Endothelial cell of coronary artery (primary cell): ENCODE results near the gene CACNA1D. TPM values are rescaled to one million over a fixed set of nuclear protein-coding genes. Genes with fewer than 3 reads are reported as not detected.

Source experiments
- total RNA-seq: library from RNA; depleted of rRNA; stranded (reverse); fragments of >200 nt; gene quantifications from 2 replicates; pipeline ENCODE4 v1.2.3, GENCODE V29; 2014

CACNA1D gene
- total RNA-seq = 0.09 TPM in 1 of 2 replicates, not detected in the other

DNA sequence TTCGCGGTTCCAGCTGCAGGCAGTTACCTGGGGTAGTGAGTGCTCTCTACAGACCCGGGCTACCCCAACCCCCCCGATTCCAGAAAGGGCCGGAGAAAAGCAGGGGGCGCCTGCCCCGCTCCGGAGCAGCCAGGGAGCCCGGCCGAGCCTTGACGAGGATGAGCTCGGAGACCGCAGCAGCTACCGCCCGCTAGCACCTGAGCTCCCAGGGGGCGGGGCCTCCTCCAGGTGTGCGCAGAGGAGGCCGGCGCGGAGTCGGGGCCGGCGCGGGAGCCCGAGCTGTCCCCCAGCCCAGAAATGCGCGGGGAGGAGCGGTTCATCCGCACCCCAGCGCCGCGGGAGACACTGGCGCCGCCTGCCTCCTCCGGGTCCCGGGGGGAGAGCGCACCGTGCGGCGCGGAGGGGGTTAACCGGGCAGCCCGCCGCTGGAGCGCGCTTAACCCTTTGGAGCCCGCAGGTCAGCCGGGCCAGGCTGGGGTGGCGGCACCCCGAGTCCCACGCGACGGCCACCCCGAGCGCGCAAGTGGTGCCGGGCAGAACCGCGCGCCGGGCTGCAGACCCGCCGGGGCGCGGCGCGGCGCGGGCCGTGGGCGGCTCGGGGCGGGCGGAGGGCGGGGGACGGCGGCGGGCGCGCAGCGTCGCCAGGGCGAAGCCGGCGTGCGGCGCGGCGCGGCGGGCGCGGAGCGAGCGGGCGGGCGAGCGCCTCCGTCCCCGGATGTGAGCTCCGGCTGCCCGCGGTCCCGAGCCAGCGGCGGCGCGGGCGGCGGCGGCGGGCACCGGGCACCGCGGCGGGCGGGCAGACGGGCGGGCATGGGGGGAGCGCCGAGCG lies at the start of gene CACNA1D:
CACNA1D (plus strand) TSS at position 649 of the 829 bp plus-strand sequence. CDS start 556 bp downstream, outside the sequence.

DNA sequence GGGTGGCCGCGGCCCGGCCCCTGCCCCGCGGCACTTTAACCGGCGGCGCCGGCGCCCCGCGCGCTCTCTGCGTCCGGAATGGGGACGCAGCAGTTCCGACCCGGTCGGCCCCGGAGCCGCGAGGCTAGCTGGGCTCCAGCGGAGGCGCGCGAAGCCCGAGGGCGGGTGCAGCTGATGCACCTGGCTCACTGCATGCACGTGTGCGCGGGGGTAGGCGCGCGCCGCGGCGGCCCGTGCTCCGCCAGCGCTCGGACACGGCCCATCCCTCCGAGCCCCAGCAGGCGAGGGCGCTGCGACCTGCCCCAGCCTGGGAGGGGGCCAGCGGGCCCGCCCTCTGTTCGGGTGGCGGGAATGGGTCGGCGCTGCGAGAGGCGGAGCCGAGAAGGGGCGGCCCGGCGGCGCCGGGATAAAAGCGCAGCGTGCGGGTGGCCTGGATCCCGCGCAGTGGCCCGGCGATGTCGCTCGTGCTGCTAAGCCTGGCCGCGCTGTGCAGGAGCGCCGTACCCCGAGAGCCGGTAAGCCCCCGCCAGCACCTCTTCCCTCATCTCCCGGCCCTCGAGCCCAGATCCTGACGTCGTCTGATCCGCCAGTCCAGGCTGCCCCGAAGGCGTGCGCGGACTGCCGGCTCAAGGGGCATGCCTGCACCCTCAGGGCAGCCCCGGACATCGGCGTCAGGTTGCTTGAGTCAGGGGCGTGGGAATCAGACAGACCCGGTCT lies 351.9 kb downstream of the CACNA1D start, which contains the start of the genes CHDH and IL17RB:
CHDH (minus strand) TSS at position 286 of the 717 bp plus-strand sequence. CDS start 22,411 bp downstream, outside the sequence.
IL17RB (plus strand) TSS at position 435 of the 717 bp plus-strand sequence; CDS start at position 456, 21 bp downstream.

Other genes starting within 250 kb of the CACNA1D start
- gene TKT, start 238.6 kb upstream of the CACNA1D start, total RNA-seq = 256 and 448 TPM in 2 replicates
- gene DCP1A, start 147.1 kb upstream of the CACNA1D start, total RNA-seq = 9.9 and 10.2 TPM in 2 replicates